Parathyroid adenoma (tissue), 2 donors: Measurements from ENCODE around the gene CADM1.

ENCODE experiments used
- H2AFZ ChIP-seq: fragments of 300-600 bp; sonication (generic); one replicate; pipeline ENCODE4 v1.7.0; 2017; ENCODE audit warnings: antibody characterized with exemption, mild to moderate bottlenecking
- H3K27ac ChIP-seq: fragments of 300-600 bp; sonication (generic); one replicate; pipeline ENCODE4 v1.7.0; 2017
- H3K27me3 ChIP-seq: fragments of 300-600 bp; sonication (generic); one replicate; pipeline ENCODE4 v1.7.0; 2017; ENCODE audit warnings: low read length; ENCODE audit not compliant: control insufficient read depth, insufficient read depth
- H3K36me3 ChIP-seq: fragments of 300-600 bp; sonication (generic); one replicate; pipeline ENCODE4 v1.7.0; 2017; ENCODE audit warnings: low read length; ENCODE audit not compliant: control insufficient read depth, insufficient read depth
- H3K4me1 ChIP-seq: fragments of 300-600 bp; sonication (generic); one replicate; pipeline ENCODE4 v1.7.0; 2017; ENCODE audit warnings: control low read depth
- H3K4me2 ChIP-seq: fragments of 300-600 bp; sonication (generic); one replicate; pipeline ENCODE4 v1.7.0; 2017; ENCODE audit warnings: low read length
- H3K4me3 ChIP-seq: fragments of 300-600 bp; sonication (generic); one replicate; pipeline ENCODE4 v1.7.0; 2017; ENCODE audit warnings: low read depth, low read length
- H3K79me2 ChIP-seq: fragments of 300-600 bp; sonication (generic); one replicate; pipeline ENCODE4 v1.7.0; 2017; ENCODE audit warnings: control low read depth
- H3K9ac ChIP-seq: fragments of 300-600 bp; sonication (generic); one replicate; pipeline ENCODE4 v1.7.0; 2017; ENCODE audit warnings: mild to moderate bottlenecking
- H3K9me3 ChIP-seq: fragments of 300-600 bp; sonication (generic); one replicate; pipeline ENCODE4 v1.7.0; 2017; ENCODE audit warnings: low read length; ENCODE audit not compliant: control insufficient read depth
- CTCF ChIP-seq: fragments of 300-600 bp; sonication (generic); IDR thresholded peaks from one replicate; pipeline ENCODE4 v1.7.0; 2017; ENCODE audit warnings: antibody characterized with exemption, mild to moderate bottlenecking
- donor health status: primary hyperparathyroidism.

The CADM1 gene

GRCh38 chr11:115242982-115243381 lies 261.2 kb downstream of the CADM1 start:
- Histone ChIP-seq H3K79me2 (no peaks in the 10 kb centered on the region), H3K9ac (no peak overlapping the region), H3K27me3 (no peaks in the 10 kb centered on the region), H3K27ac (no peak overlapping the region), H3K9me3 (no peaks in the 10 kb centered on the region), H3K4me1 (no peaks in the 10 kb centered on the region), H2AFZ (no peak overlapping the region), H3K36me3 (no peaks in the 10 kb centered on the region), H3K4me2 (no peak overlapping the region), H3K4me3 (no peak overlapping the region)
- no peak for TF ChIP-seq CTCF

- no peaks in the 10 kb centered on the region for H3K9me3 ChIP-seq
- H3K27me3 ChIP-seq, result no peaks in the 10 kb centered on the region
- no peaks in the 10 kb centered on the region for H3K36me3 ChIP-seq
- H3K9ac ChIP-seq, result no peak overlapping the region
- no peak overlapping the region for H3K27ac ChIP-seq
- TF ChIP-seq CTCF, result no peak
- H2AFZ ChIP-seq, result no peak overlapping the region
- no peak overlapping the region for H3K4me2 ChIP-seq
- no peaks in the 10 kb centered on the region for H3K79me2 ChIP-seq
- no peak overlapping the region for H3K4me3 ChIP-seq
- no peaks in the 10 kb centered on the region for H3K4me1 ChIP-seq
Measured at GRCh38 chr11:115241899-115242298, 262.3 kb downstream of the CADM1 start.

- Histone ChIP-seq H3K27me3 (no peaks in the 10 kb centered on the region), H3K4me1 (no peaks in the 10 kb centered on the region), H3K9me3 (no peaks in the 10 kb centered on the region), H3K79me2 (no peaks in the 10 kb centered on the region), H3K9ac (no peak overlapping the region), H3K27ac (no peak overlapping the region), H2AFZ (no peak overlapping the region), H3K4me2 (no peak overlapping the region), H3K4me3 (no peak overlapping the region), H3K36me3 (no peaks in the 10 kb centered on the region)
- no peak for TF ChIP-seq CTCF
Measured at GRCh38 chr11:115238791-115239190, 265.4 kb downstream of the CADM1 start.

- no peaks in the 10 kb centered on the region for H3K27me3 ChIP-seq
- no peak overlapping the region for H3K27ac ChIP-seq
- no peak overlapping the region for H3K9ac ChIP-seq
- H3K36me3 ChIP-seq, result no peaks in the 10 kb centered on the region
- H2AFZ ChIP-seq, result no peak overlapping the region
- H3K4me3 ChIP-seq, result no peak overlapping the region
- TF ChIP-seq CTCF, result no peak
- H3K79me2 ChIP-seq, result no peaks in the 10 kb centered on the region
- no peak overlapping the region for H3K4me2 ChIP-seq
- H3K9me3 ChIP-seq, result no peaks in the 10 kb centered on the region
- no peaks in the 10 kb centered on the region for H3K4me1 ChIP-seq
Measured at GRCh38 chr11:115238086-115238485, 266.1 kb downstream of the CADM1 start.

GRCh38 chr11:115237578-115237977 lies 266.6 kb downstream of the CADM1 start:
- TF ChIP-seq CTCF, result no peak
- no peak overlapping the region for H3K4me3 ChIP-seq

More at GRCh38 chr11:115237578-115237977, 266.6 kb downstream of the CADM1 start:
- Histone ChIP-seq H3K4me2 (no peak overlapping the region), H2AFZ (no peak overlapping the region), H3K36me3 (no peaks in the 10 kb centered on the region), H3K27ac (no peak overlapping the region), H3K9me3 (no peaks in the 10 kb centered on the region), H3K4me1 (no peaks in the 10 kb centered on the region), H3K27me3 (no peaks in the 10 kb centered on the region), H3K9ac (no peak overlapping the region), H3K79me2 (no peaks in the 10 kb centered on the region)
